ENCODE results near the gene COL24A1. TPM values are rescaled to one million over a fixed set of nuclear protein-coding genes. Genes with fewer than 3 reads are reported as not detected.

Gene COL24A1
- total and polyA plus RNA-seq, 2 of the 13 experiments (the other 11 are each of a cell fraction or from before 2014, with no cell fraction given), result 0.04 to 0.13 TPM

DNA sequence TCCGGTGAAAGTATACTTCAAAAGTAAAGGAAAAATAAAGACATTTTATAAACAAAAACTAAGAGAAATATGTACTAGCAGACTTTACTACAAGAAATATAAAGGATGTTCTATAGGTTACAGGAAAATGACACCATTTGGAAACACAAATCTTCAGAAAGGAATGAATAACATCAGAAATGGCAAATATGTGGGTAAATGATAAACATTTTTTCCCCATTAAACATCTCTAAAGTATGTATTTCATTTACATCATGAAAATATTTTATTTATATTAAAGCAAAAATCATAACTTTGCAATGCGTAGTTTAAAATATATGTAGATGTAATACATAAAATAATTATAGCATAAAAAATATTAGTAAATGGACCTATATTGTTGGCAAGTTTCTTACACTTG lies 264.2 kb downstream of the COL24A1 start:
- in situ Hi-C loops (cut with HindIII; ENCODE audit: extremely low pct_ligation_motif_present, low pct_unique_long_range_greater_than_20kb) (no loop called here), intact Hi-C loops (cut with micrococcal nuclease; ENCODE audit: unreplicated experiment) (loop anchor here (5.0 kb wide), 1 partner anchor 1530 kb away; no protein-coding TSS in a partner anchor)
- Histone ChIP-seq H3K4me2 (ENCODE audit: low read depth, low read length) (no peak overlapping the region), H3K36me3 (replicated peaks in 1 of 2; ENCODE audit: control insufficient read depth in 1 of 2, insufficient read depth in 2 of 2, low read length in 2 of 2) (no peaks in the 10 kb centered on the region), H2AFZ (ENCODE audit: low read length) (no peak overlapping the region), H3K9ac (ENCODE audit: insufficient read depth, low read depth, low read length) (no peak overlapping the region), H3K27me3 (ENCODE audit: control insufficient read depth in 1 of 2, insufficient read depth in 2 of 2, low read length in 2 of 2) (no peaks in the 10 kb centered on the region; a peak in 1 of 5 replicates), H3K4me3 (replicated peaks in 1 of 3; ENCODE audit: insufficient read depth in 1 of 3, low read depth in 2 of 3, low read length in 3 of 3) (no peak overlapping the region), H3K4me1 (ENCODE audit: insufficient read depth, low read length) (no peaks in the 10 kb centered on the region), H3K9me3 (ENCODE audit: low read length) (no peaks in the 10 kb centered on the region), H4K20me1 (ENCODE audit: insufficient read depth, low read length) (no peaks in the 10 kb centered on the region; the same call in 1 of the 2 replicates), H3K27ac (ENCODE audit: extremely low read length, insufficient read depth, low read length) (no peak overlapping the region), H3K79me2 (ENCODE audit: insufficient read depth, low read length) (no peaks in the 10 kb centered on the region)
- BruUV-seq (replicated peaks), result no TSS peak
- POLR2A ChIA-PET, result no interaction called here
- CTCF ChIA-PET (ENCODE audit: low intra/inter-chr PET ratio, low total read pairs), result no interaction called here
- no peak for ATAC-seq
- TF ChIP-seq, protein P1, sequence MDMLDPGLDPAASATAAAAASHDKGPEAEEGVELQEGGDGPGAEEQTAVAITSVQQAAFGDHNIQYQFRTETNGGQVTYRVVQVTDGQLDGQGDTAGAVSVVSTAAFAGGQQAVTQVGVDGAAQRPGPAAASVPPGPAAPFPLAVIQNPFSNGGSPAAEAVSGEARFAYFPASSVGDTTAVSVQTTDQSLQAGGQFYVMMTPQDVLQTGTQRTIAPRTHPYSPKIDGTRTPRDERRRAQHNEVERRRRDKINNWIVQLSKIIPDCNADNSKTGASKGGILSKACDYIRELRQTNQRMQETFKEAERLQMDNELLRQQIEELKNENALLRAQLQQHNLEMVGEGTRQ (IDR thresholded peaks at IDR 0.05; ENCODE audit: low read depth, low read length), result no peak
- TF ChIP-seq, protein P1 (CRISPR knock-in tag; IDR thresholded peaks at IDR 0.05; ENCODE audit: borderline replicate concordance), result no peak
- TF ChIP-seq POLR2AphosphoS5 (IDR thresholded peaks at IDR 0.05; ENCODE audit: low read depth, low read length) (no peak), ZSCAN31 (CRISPR knock-in tag; IDR thresholded peaks at IDR 0.05; ENCODE audit: low read depth) (no peak), PHF5A (CRISPR knock-in tag; IDR thresholded peaks at IDR 0.05; ENCODE audit: low read depth, unreplicated experiment) (no peak)
- no peak for FAIRE-seq
- no peak for DNase-seq (ENCODE audit: low spot score)
- 72% methylated on average over 2 of the region's 2 CpGs for WGBS (ENCODE audit: low lambda C conversion rate)

- H3K4me3 ChIP-seq (replicated peaks in 1 of 3; ENCODE audit: insufficient read depth in 1 of 3, low read depth in 2 of 3, low read length in 3 of 3), result no peak overlapping the region
- FAIRE-seq, result no peak
- in situ Hi-C loops (cut with HindIII; ENCODE audit: extremely low pct_ligation_motif_present, low pct_unique_long_range_greater_than_20kb), result loop anchor here (10.0 kb wide), 2 partner anchors 285 to 585 kb away; no protein-coding TSS in a partner anchor
- no peak for DNase-seq (ENCODE audit: low spot score)
- ATAC-seq, result no peak
- no peaks in the 10 kb centered on the region for H3K4me1 ChIP-seq (ENCODE audit: insufficient read depth, low read length)
- no peaks in the 10 kb centered on the region; a peak in 1 of 5 replicates for H3K27me3 ChIP-seq (ENCODE audit: control insufficient read depth in 1 of 2, insufficient read depth in 2 of 2, low read length in 2 of 2)
- intact Hi-C loops (cut with micrococcal nuclease; ENCODE audit: unreplicated experiment), result loop anchor here (5.0 to 10.0 kb wide), 2 partner anchors 585 to 1532 kb away; no protein-coding TSS in a partner anchor
- no peaks in the 10 kb centered on the region for H3K79me2 ChIP-seq (ENCODE audit: insufficient read depth, low read length)
- no peak overlapping the region for H3K4me2 ChIP-seq (ENCODE audit: low read depth, low read length)
- POLR2A ChIA-PET, result no interaction called here
- no peak overlapping the region for H3K27ac ChIP-seq (ENCODE audit: extremely low read length, insufficient read depth, low read length)
- H2AFZ ChIP-seq (ENCODE audit: low read length), result no peak overlapping the region
- H3K9me3 ChIP-seq (ENCODE audit: low read length), result no peaks in the 10 kb centered on the region
- no peaks in the 10 kb centered on the region for H3K36me3 ChIP-seq (replicated peaks in 1 of 2; ENCODE audit: control insufficient read depth in 1 of 2, insufficient read depth in 2 of 2, low read length in 2 of 2)
- CTCF ChIA-PET (ENCODE audit: low intra/inter-chr PET ratio, low total read pairs), result no interaction called here
- WGBS (ENCODE audit: low lambda C conversion rate), result 55% methylated on average over 2 of the region's 2 CpGs
- no TSS peak for BruUV-seq (replicated peaks)
- H3K9ac ChIP-seq (ENCODE audit: insufficient read depth, low read depth, low read length), result no peak overlapping the region
- no peaks in the 10 kb centered on the region; the same call in 1 of the 2 replicates for H4K20me1 ChIP-seq (ENCODE audit: insufficient read depth, low read length)
- TF ChIP-seq, protein P2, sequence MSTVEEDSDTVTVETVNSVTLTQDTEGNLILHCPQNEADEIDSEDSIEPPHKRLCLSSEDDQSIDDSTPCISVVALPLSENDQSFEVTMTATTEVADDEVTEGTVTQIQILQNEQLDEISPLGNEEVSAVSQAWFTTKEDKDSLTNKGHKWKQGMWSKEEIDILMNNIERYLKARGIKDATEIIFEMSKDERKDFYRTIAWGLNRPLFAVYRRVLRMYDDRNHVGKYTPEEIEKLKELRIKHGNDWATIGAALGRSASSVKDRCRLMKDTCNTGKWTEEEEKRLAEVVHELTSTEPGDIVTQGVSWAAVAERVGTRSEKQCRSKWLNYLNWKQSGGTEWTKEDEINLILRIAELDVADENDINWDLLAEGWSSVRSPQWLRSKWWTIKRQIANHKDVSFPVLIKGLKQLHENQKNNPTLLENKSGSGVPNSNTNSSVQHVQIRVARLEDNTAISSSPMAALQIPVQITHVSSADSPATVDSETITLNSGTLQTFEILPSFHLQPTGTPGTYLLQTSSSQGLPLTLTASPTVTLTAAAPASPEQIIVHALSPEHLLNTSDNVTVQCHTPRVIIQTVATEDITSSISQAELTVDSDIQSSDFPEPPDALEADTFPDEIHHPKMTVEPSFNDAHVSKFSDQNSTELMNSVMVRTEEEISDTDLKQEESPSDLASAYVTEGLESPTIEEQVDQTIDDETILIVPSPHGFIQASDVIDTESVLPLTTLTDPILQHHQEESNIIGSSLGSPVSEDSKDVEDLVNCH (CRISPR knock-in tag; IDR thresholded peaks at IDR 0.05), result no peak
- TF ChIP-seq BORCS8-MEF2B (CRISPR knock-in tag; IDR thresholded peaks at IDR 0.05) (no peak), MEF2D (CRISPR knock-in tag; IDR thresholded peaks at IDR 0.05) (no peak), MXD4 (CRISPR knock-in tag; IDR thresholded peaks at IDR 0.05) (no peak), ZNF674 (CRISPR knock-in tag; IDR thresholded peaks at IDR 0.05; ENCODE audit: low read depth) (no peak), MYC (CRISPR knock-in tag; IDR thresholded peaks at IDR 0.05; ENCODE audit: borderline replicate concordance) (no peak), ZNF737 (CRISPR knock-in tag; IDR thresholded peaks at IDR 0.05; ENCODE audit: borderline replicate concordance) (no peak)
- TF ChIP-seq, protein P3, sequence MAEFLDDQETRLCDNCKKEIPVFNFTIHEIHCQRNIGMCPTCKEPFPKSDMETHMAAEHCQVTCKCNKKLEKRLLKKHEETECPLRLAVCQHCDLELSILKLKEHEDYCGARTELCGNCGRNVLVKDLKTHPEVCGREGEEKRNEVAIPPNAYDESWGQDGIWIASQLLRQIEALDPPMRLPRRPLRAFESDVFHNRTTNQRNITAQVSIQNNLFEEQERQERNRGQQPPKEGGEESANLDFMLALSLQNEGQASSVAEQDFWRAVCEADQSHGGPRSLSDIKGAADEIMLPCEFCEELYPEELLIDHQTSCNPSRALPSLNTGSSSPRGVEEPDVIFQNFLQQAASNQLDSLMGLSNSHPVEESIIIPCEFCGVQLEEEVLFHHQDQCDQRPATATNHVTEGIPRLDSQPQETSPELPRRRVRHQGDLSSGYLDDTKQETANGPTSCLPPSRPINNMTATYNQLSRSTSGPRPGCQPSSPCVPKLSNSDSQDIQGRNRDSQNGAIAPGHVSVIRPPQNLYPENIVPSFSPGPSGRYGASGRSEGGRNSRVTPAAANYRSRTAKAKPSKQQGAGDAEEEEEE (CRISPR knock-in tag; IDR thresholded peaks at IDR 0.05; ENCODE audit: borderline replicate concordance), result no peak
Observed at GRCh38 chr1:85889870-85890269, 266.7 kb downstream of the COL24A1 start.
